ENCODE measurements around the gene LPP. TPM values are rescaled to one million over a fixed set of nuclear protein-coding genes. Genes with fewer than 3 reads are reported as not detected.

The LPP gene
- total and polyA plus RNA-seq, 2 donors (not counting 1 experiment from before 2014, with no cell fraction given), result 7.6 to 81.7 TPM

- CTCF ChIA-PET, result interaction anchor here (1.0 to 2.6 kb wide), 4 partner anchors 27 to 832 kb away, joined by 3 to 10 read pairs (median 3); no protein-coding TSS in a partner anchor
- Mint-ChIP-seq H3K27ac (no peak overlapping the region), H3K4me3 (no peak overlapping the region), H3K27me3 (no peaks in the 10 kb centered on the region), H3K9me3 (ENCODE audit: insufficient read depth) (no peaks in the 10 kb centered on the region), H3K4me1 (peaks cover 27% of the 10 kb centered on the region)
- TF ChIP-seq EZH2 (IDR thresholded peaks at IDR 0.05; ENCODE audit: borderline replicate concordance, insufficient read depth, low read depth, low read length, poor library complexity, severe bottlenecking), result no peak
- TF ChIP-seq CTCF (IDR thresholded peaks at IDR 0.05), result no peak
- Histone ChIP-seq H3K27ac (ENCODE audit: low read length in 2 of 2) (no peak overlapping the region), H3K4me1 (ENCODE audit: control insufficient read depth in 2 of 2, insufficient read depth in 2 of 2, low read length in 2 of 2) (peaks cover 11 to 16% of the 10 kb centered on the region in 2 donors), H3K4me2 (replicated peaks; ENCODE audit: low read depth, low read length, poor library complexity, severe bottlenecking) (no peak overlapping the region), H3K9ac (ENCODE audit: low read length) (no peak overlapping the region), H3K9me3 (ENCODE audit: control extremely low read depth in 1 of 3, control insufficient read depth in 2 of 3, insufficient read depth in 1 of 3, low read length in 2 of 3) (peaks cover 0 to 3% (median 0%) of the 10 kb centered on the region in 3 donors), H3K27me3 (replicated peaks in 1 of 4; ENCODE audit: control extremely low read depth in 1 of 4, control insufficient read depth in 3 of 4, insufficient read depth in 4 of 4, low read length in 3 of 4) (no peaks in the 10 kb centered on the region), H3K4me3 (ENCODE audit: control extremely low read depth in 1 of 5, extremely low read depth in 1 of 5, insufficient read depth in 1 of 5, low read depth in 2 of 5, low read length in 4 of 5) (no peak overlapping the region), H3K79me2 (ENCODE audit: control insufficient read depth, insufficient read depth, low read length) (no peaks in the 10 kb centered on the region), H4K20me1 (ENCODE audit: control insufficient read depth, insufficient read depth, low read length, poor library complexity, severe bottlenecking) (no peaks in the 10 kb centered on the region), H2AFZ (ENCODE audit: insufficient read depth, low read depth, low read length, poor library complexity, severe bottlenecking) (no peak overlapping the region), H3K36me3 (replicated peaks in 1 of 2; ENCODE audit: control extremely low read depth in 1 of 2, control insufficient read depth in 1 of 2, extremely low read depth in 1 of 2, insufficient read depth in 2 of 2, low read length in 1 of 2) (peaks cover 0 to 2% of the 10 kb centered on the region in 2 experiments)
- no peak for DNase-seq
- POLR2A ChIA-PET, result no interaction called here
- 100% methylated on average over 1 of the region's 7 CpGs for WGBS (ENCODE audit: insufficient coverage)
- intact Hi-C loops (cut with micrococcal nuclease), result loop anchor here (2.0 kb wide), 1 partner anchor 831 kb away; no protein-coding TSS in a partner anchor
- no peak for ATAC-seq (ENCODE audit: low read depth)
Observed at GRCh38 chr3:188571531-188572095, 417.7 kb downstream of the LPP start.

GRCh38 chr3:188573291-188573940, 419.5 kb downstream of the LPP start:
- CTCF ChIA-PET, result interaction anchor here (0.6 to 4.0 kb wide), 16 partner anchors 17 to 834 kb away, joined by 3 to 46 read pairs (median 4); no protein-coding TSS in a partner anchor
- H2AFZ ChIP-seq (ENCODE audit: insufficient read depth, low read depth, low read length, poor library complexity, severe bottlenecking), result peak overlapping the region; percentile 9
- peak overlapping the region; percentile 52 for H3K4me3 Mint-ChIP-seq

More at GRCh38 chr3:188573291-188573940, 419.5 kb downstream of the LPP start:
- Histone ChIP-seq H4K20me1 (ENCODE audit: control insufficient read depth, insufficient read depth, low read length, poor library complexity, severe bottlenecking) (no peaks in the 10 kb centered on the region), H3K36me3 (replicated peaks in 1 of 2; ENCODE audit: control extremely low read depth in 1 of 2, control insufficient read depth in 1 of 2, extremely low read depth in 1 of 2, insufficient read depth in 2 of 2, low read length in 1 of 2) (peaks cover 0 to 2% of the 10 kb centered on the region in 2 experiments), H3K4me1 (ENCODE audit: control insufficient read depth in 2 of 2, insufficient read depth in 2 of 2, low read length in 2 of 2) (peaks cover 11 to 20% of the 10 kb centered on the region in 2 donors), H3K4me3 (ENCODE audit: control extremely low read depth in 1 of 5, extremely low read depth in 1 of 5, insufficient read depth in 1 of 5, low read depth in 2 of 5, low read length in 4 of 5) (no peak overlapping the region), H3K4me2 (replicated peaks; ENCODE audit: low read depth, low read length, poor library complexity, severe bottlenecking) (peak overlapping the region; percentile 44), H3K27ac (ENCODE audit: low read length in 2 of 2) (no peak overlapping the region), H3K79me2 (ENCODE audit: control insufficient read depth, insufficient read depth, low read length) (no peaks in the 10 kb centered on the region), H3K27me3 (replicated peaks in 1 of 4; ENCODE audit: control extremely low read depth in 1 of 4, control insufficient read depth in 3 of 4, insufficient read depth in 4 of 4, low read length in 3 of 4) (no peaks in the 10 kb centered on the region), H3K9ac (ENCODE audit: low read length) (peak overlapping the region; percentile 14), H3K9me3 (ENCODE audit: control extremely low read depth in 1 of 3, control insufficient read depth in 2 of 3, insufficient read depth in 1 of 3, low read length in 2 of 3) (peaks cover 0 to 3% (median 0%) of the 10 kb centered on the region in 3 donors)
- peak; percentile 22 for TF ChIP-seq CTCF (IDR thresholded peaks at IDR 0.05)
- TF ChIP-seq EZH2 (IDR thresholded peaks at IDR 0.05; ENCODE audit: borderline replicate concordance, insufficient read depth, low read depth, low read length, poor library complexity, severe bottlenecking), result no peak
- DNase-seq (peak; percentile 59), ATAC-seq (ENCODE audit: low read depth) (peak; percentile 62)
- Mint-ChIP-seq H3K27me3 (no peaks in the 10 kb centered on the region), H3K9me3 (ENCODE audit: insufficient read depth) (no peaks in the 10 kb centered on the region), H3K27ac (peak overlapping the region; percentile 57), H3K4me1 (peaks cover 26% of the 10 kb centered on the region)
- intact Hi-C loops (cut with micrococcal nuclease), result loop anchor here (2.0 kb wide), 1 partner anchor 833 kb away; no protein-coding TSS in a partner anchor
- POLR2A ChIA-PET, result interaction anchor here (0.6 kb wide), 1 partner anchor 333 kb away, joined by 4 read pairs; no protein-coding TSS in a partner anchor
- 100% methylated on average over 1 of the region's 8 CpGs for WGBS (ENCODE audit: insufficient coverage)
